Upper lobe of right lung (tissue), 1 donor: ENCODE measurements around the gene RGS6. TPM values are rescaled to one million over a fixed set of nuclear protein-coding genes. Genes with fewer than 3 reads are reported as not detected.
A peak's percentile ranks its signal among the peaks of the same experiment; 100 is the strongest.
"Not testable (repeated sequence)": the region's sequence is repeated elsewhere in the genome, so short reads cannot be mapped to it uniquely, and the experiment has no call there.

Experiments used
- ATAC-seq: fragments of 200-7000 bp; cut with Tn5 transposase; one replicate; pipeline ENCODE4 v1.9.1; 2020; ENCODE audit warnings: mild to moderate bottlenecking, moderate library complexity
- DNase-seq: peaks from one replicate; pipeline ENCODE4 v3.0.0-alpha.2; 2020
- H3K27ac ChIP-seq: fragments of 200-600 bp; one replicate; pipeline ENCODE4 v1.8.0; 2022
- H3K27me3 ChIP-seq: fragments of 200-600 bp; one replicate; pipeline ENCODE4 v1.8.0; 2022; ENCODE audit warnings: mild to moderate bottlenecking
- H3K36me3 ChIP-seq: fragments of 200-600 bp; one replicate; pipeline ENCODE4 v1.8.0; 2022
- H3K4me1 ChIP-seq: fragments of 200-600 bp; one replicate; pipeline ENCODE4 v1.8.0; 2022
- H3K4me3 ChIP-seq: fragments of 200-600 bp; one replicate; pipeline ENCODE4 v1.8.0; 2022; ENCODE audit warnings: mild to moderate bottlenecking
- H3K9me3 ChIP-seq: fragments of 200-600 bp; one replicate; pipeline ENCODE4 v1.8.0; 2022
- CTCF ChIP-seq: fragments of 200-600 bp; IDR thresholded peaks from one replicate; pipeline ENCODE4 v1.8.0; 2022; ENCODE audit warnings: antibody characterized with exemption
- intact Hi-C: fragments of 100-400 bp; cut with DNase I; formaldehyde crosslinking; loops from one replicate; pipeline ENCODE4 v1.11.0; 2022
- long read RNA-seq: library from polyadenylated mRNA; unstranded; transcript quantifications from one replicate; pipeline ENCODE4 v2.0.0, GENCODE V29; 2021
- total RNA-seq: library from RNA; stranded (reverse); fragmentation: NEBNext Ultra II Directional; extraction: Animal tissue kit (Norgen Biotek cat#: 25700); gene quantifications from one replicate; pipeline ENCODE4 v1.2.1, GENCODE V29; 2021
- donor health status: DM: no; HTN: yes; CAD: no; lungs with severe emphysema.

The RGS6 gene
- total RNA-seq = 2.6 TPM
- long read RNA-seq, partial matches to known transcripts = 0 of 1 reads
- long read RNA-seq, other reads (novel, unspliced or antisense) = 1 of 1 reads

- peaks cover 38% of the 10 kb centered on the region for H3K27me3 ChIP-seq
- peak within 1 kb of the TSS; percentile 41 for H3K4me3 ChIP-seq
- intact Hi-C loops = no loop called here
- no peaks in the 10 kb centered on the region for H3K36me3 ChIP-seq
- H3K4me1 ChIP-seq = peaks cover 4% of the 10 kb centered on the region
- H3K27ac ChIP-seq = no peak within 1 kb of the TSS
- peak; percentile 15 for TF ChIP-seq CTCF
- DNase-seq (peak; percentile 77), ATAC-seq (peak; percentile 98)
- H3K9me3 ChIP-seq = no peaks in the 10 kb centered on the region
These were observed at the start of gene RGS6 for GRCh38 chr14:71932229-71932981. RGS6 (plus strand) TSS chr14:71932429.

- TF ChIP-seq CTCF = no peak
- no peaks in the 10 kb centered on the region for H3K4me1 ChIP-seq
- no peaks in the 10 kb centered on the region for H3K27me3 ChIP-seq
- no peak for ATAC-seq
- DNase-seq = no peak
- intact Hi-C loops = no loop called here
- H3K27ac ChIP-seq = no peak overlapping the region
- H3K36me3 ChIP-seq = no peaks in the 10 kb centered on the region
- no peak overlapping the region for H3K4me3 ChIP-seq
- no peaks in the 10 kb centered on the region for H3K9me3 ChIP-seq
These were observed 49.1 kb upstream of the RGS6 start for GRCh38 chr14:71883094-71883493.

- H3K4me1 ChIP-seq = no peaks in the 10 kb centered on the region
- no peak overlapping the region for H3K27ac ChIP-seq
- ATAC-seq (peak; percentile 70), DNase-seq (no peak)
- H3K4me3 ChIP-seq = no peak overlapping the region
- no peaks in the 10 kb centered on the region for H3K9me3 ChIP-seq
- intact Hi-C loops = no loop called here
- TF ChIP-seq CTCF = no peak
- H3K36me3 ChIP-seq = no peaks in the 10 kb centered on the region
- no peaks in the 10 kb centered on the region for H3K27me3 ChIP-seq
These were observed 46.9 kb upstream of the RGS6 start for GRCh38 chr14:71885301-71885700.

GRCh38 chr14:71887802-71888201 lies 44.4 kb upstream of the RGS6 start:
- H3K4me1 ChIP-seq, H3K27ac ChIP-seq, DNase-seq, intact Hi-C loops, H3K27me3 ChIP-seq, H3K9me3 ChIP-seq, ATAC-seq, H3K36me3 ChIP-seq, H3K4me3 ChIP-seq: not testable (repeated sequence)

- Histone ChIP-seq H3K9me3 (no peaks in the 10 kb centered on the region), H3K4me3 (no peak overlapping the region), H3K4me1 (no peaks in the 10 kb centered on the region), H3K27me3 (no peaks in the 10 kb centered on the region), H3K36me3 (no peaks in the 10 kb centered on the region), H3K27ac (no peak overlapping the region)
- ATAC-seq = no peak
- intact Hi-C loops = no loop called here
- no peak for TF ChIP-seq CTCF
- DNase-seq = no peak
These were observed 41.7 kb upstream of the RGS6 start for GRCh38 chr14:71890541-71890940.

- no peaks in the 10 kb centered on the region for H3K9me3 ChIP-seq
- no peaks in the 10 kb centered on the region for H3K36me3 ChIP-seq
- intact Hi-C loops = no loop called here
- H3K4me3 ChIP-seq = no peak overlapping the region
- DNase-seq (no peak), ATAC-seq (no peak)
- H3K27ac ChIP-seq = no peak overlapping the region
- TF ChIP-seq CTCF = no peak
- no peaks in the 10 kb centered on the region for H3K4me1 ChIP-seq
- H3K27me3 ChIP-seq = no peaks in the 10 kb centered on the region
These were observed 41.0 kb upstream of the RGS6 start for GRCh38 chr14:71891185-71891584.
